HG03060 (cell line): ENCODE results near the gene CES4A.
"Not testable (repeated sequence)": the region's sequence is repeated elsewhere in the genome, so short reads cannot be mapped to it uniquely, and the experiment has no call there.

ENCODE experiments used
- ATAC-seq: cut with Tn5 transposase; IDR thresholded peaks from one replicate; pipeline ENCODE4 v1.9.1; 2021; ENCODE audit warnings: low read depth, moderate number of reproducible peaks; ENCODE audit not compliant: unreplicated experiment

CES4A gene

GRCh38 chr16:66983033-66983432, 5.4 kb upstream of the CES4A start:
- ATAC-seq: no peak

- ATAC-seq: no peak
Measured at GRCh38 chr16:66984892-66985311, 3.5 kb upstream of the CES4A start.

- no peak for ATAC-seq
Measured at GRCh38 chr16:66986559-66986958, 1.8 kb upstream of the CES4A start.

GRCh38 chr16:66991545-66992077, 3.2 kb downstream of the CES4A start:
- ATAC-seq: no peak

GRCh38 chr16:66993558-66993957, 5.2 kb downstream of the CES4A start:
- not testable (repeated sequence) for ATAC-seq

- ATAC-seq: no peak
Measured at GRCh38 chr16:66996324-66996982, 8.1 kb downstream of the CES4A start.

GRCh38 chr16:66996983-66997358, 8.6 kb downstream of the CES4A start:
- ATAC-seq: no peak

GRCh38 chr16:67000384-67001351, 12.3 kb downstream of the CES4A start:
- no peak for ATAC-seq

- ATAC-seq: no peak
Measured at GRCh38 chr16:67001726-67002125, 13.3 kb downstream of the CES4A start.

- ATAC-seq: no peak
Measured at GRCh38 chr16:67006930-67007658, 18.7 kb downstream of the CES4A start.

- no peak for ATAC-seq
Measured at GRCh38 chr16:67009158-67009557, 20.8 kb downstream of the CES4A start.

GRCh38 chr16:67011274-67011673, 22.9 kb downstream of the CES4A start:
- ATAC-seq: no peak

- no peak for ATAC-seq
Measured at GRCh38 chr16:67013233-67013822, 24.9 kb downstream of the CES4A start.

- no peak for ATAC-seq
Measured at GRCh38 chr16:67013823-67014633, 25.6 kb downstream of the CES4A start.

- no peak for ATAC-seq
Measured at GRCh38 chr16:67014634-67015312, 26.4 kb downstream of the CES4A start.

GRCh38 chr16:67015313-67015731, 26.9 kb downstream of the CES4A start:
- ATAC-seq: no peak

GRCh38 chr16:67016143-67016542, 27.8 kb downstream of the CES4A start:
- no peak for ATAC-seq

GRCh38 chr16:67016681-67017420, 28.5 kb downstream of the CES4A start:
- no peak for ATAC-seq
